AG08396 (cell line): ENCODE data around the gene PIK3R3.

Source experiments
- DNase-seq: peaks from one replicate; pipeline ENCODE4 v3.0.0; 2012; ENCODE audit warnings: low spot score, mixed read lengths

PIK3R3 gene

DNA sequence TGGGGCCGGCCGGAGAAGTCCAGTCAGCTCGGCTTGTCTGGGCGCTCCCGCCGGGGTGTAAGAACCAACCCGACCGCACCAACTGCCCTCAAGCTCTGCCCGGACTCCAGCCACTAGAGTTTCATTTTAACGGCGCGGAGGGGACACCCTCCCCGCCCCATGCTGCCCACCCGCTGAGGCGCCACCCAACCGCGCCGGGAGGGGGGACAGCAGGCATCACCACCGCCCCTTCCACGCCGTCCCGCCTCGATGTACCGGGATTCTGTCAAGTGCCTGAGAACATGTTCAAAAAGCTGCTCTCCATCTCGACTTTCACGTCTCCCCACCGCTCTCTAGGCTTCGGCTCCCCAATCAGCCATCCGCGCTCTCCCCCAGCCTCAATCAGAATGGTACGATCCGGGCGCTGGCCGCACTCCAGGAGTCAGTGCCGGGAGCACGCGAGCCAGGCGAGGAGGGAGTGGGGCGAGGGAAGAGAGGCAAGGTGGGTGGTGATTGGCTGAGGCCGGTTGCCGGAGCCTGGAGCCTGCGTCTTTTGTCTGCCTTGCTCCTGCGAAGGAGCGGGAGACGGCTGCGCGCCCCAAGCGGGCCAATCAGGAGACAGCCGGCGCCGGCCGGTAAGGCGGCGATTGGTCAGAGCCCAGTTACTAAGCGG, at the start of gene PIK3R3:
Gene PIK3R3, minus strand, starts transcription at position 101 of the 652 bp plus-strand sequence. CDS start 677 bp downstream, outside the sequence.
- DNase-seq: peak; percentile 98

DNA sequence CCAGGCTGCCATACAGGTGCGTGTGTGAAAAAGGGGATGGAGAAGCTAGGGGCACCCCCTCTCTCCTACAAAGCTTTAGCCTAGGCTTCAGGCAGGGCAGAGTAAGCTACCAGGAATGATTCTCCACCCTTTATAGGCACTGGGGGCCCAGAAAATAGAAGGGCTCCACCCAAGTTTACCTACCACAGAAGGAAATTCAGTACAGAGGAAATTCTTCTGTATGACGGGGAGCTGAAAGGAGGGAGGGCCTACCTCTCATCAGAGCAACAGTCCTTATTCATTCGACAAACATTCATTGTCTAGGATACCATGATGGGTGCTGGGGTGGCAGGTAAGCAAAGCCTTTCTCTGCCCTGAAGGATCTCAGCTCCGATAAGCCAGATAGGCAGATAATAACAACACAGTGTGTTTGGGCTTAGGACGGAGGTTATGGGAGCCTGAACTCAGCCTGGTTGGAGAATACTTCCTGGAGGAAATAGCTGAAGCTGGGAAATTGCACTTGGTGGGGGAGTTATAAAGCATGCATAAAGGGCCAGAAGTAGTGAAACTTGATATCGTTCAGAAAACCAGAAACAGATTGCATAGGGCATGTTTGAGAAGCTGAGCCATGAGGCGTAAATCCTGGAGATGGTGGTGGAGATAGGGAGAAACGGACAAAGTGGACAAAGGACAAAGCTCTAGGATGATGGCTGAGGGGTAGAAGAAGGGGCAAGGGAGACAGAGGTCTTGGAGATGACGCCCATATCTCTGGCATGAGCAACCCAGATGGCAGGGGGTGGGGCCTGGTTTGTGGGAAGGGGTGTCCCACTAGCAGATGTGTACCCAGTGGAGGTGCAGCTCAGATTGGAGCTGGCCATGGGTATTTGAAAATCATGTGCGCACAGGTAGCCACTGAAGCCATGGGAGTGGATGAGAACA, 49.2 kb upstream of the PIK3R3 start:
- no peak for DNase-seq

DNA sequence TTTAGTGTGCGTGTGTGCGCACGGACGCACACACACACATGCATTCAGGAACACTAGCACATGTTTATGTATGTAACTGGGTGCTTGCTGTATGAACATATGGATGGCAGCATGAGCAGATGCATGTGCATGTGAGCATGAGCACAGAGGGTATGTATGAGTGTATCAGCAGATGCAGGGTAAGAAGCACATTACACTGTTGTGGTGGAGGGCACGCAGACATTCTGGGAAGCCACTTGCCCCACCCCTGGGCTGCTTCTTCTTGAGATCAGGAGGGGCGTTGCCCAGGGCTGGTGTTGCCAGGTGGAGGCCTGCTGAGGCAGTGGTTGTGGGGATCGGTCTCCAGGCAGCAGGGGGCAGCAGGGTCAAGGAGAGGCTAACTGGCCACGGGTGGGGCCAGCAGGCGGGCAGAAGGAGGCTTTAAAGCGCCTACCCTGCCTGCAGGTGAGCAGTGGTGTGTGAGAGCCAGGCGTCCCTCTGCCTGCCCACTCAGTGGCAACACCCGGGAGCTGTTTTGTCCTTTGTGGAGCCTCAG, 47.7 kb upstream of the PIK3R3 start:
- DNase-seq: no peak

DNA sequence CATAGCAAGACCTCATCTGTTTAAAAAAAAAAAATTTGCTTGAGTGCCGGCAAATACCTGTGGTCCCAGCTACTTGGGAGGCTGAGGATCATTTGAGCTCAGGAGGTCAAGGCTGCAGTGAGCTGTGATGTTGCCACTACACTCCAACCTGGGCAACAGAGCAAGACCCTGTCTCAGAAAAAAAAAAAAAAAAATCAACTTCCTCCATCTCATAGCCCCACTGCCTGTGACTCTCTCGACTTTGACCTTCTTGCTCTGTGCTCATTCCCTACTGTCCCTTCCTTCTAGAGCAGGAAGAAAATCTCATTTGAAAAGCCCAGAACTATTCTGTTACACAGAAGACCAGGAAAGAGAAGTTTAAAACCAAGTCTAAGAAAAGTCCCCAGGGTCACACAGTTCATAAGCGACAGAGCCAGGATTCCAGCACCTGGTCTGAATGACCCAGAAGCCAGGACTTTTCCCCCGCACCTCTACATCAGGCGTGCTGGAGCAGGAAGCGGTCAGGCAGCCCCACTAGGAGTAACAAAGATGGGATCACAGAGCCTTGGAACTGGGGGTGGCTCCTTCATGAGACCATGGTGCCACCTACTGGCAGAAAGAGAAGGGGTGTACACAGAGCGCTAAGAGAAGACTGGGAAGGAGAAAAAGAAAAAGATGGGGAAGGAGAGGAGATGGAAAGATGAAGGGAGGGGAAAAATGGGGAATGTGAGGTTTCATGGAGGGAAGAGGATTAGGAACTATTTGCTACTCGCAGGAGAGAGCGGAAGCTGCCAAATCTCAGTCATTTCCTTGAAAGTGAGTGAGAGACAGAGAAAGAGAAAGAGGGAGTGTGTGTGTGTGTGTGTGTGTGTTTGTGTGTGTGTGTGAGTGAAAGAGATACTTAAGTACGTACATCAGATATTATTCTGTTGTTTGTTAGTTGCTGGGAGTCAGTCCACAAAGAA, 47.0 kb upstream of the PIK3R3 start:
- peak; percentile 88 for DNase-seq

DNA sequence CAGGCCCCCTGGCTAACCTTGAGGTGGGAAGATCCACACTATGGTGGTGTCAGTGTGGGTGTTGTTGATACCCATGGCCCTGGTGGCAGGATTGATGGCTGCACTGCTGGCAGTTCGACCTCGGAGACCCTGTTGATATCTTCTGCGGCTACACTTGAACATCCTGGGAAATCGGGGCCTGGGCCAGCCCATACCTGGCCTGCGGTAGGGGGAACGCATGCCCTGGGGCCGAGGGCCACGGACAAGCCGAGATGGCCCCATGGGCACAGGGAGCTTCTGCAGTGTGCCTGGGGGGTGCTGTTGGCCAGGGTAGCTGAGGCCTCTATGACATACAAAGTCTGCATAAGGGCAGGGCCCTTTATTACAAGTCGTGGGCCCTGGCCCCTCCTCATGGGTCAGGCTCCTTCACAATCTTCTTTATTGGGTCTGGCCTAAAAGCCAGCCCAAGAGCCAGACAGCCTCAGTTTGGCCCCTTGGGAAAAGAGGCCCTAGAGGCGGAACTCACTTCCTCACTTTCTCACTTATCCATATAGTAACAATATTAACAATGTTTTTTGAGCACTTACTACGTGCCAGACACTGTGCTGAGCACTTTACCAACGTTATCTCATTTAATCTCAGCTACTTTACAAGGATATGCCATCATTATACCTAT, 43.9 kb upstream of the PIK3R3 start, which contains the start of gene P3R3URF:
Gene P3R3URF, minus strand, starts transcription at position 278 of the 655 bp plus-strand sequence. Its CDS starts 17 bp downstream, at position 261.
- DNase-seq: no peak

DNA sequence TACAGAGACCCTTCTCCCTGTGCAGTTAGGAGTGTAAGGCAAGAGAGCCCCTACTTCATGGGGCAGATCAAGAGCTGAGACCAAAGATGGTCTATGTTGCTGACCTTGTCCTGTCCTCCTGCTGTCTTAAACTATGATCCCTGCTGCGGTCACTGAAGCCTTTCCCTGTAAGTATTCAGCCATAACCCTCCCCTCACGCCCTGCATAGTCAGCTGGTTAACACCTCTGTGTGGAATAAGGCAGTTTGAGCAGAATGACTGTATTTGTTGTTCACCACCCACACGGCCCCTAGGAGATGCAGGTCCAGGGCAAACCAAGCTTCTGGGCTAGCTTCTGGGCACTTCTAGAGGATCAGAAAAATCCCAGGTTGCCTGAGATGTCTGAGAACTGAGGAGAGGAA, 42.8 kb upstream of the PIK3R3 start:
- no peak for DNase-seq

DNA sequence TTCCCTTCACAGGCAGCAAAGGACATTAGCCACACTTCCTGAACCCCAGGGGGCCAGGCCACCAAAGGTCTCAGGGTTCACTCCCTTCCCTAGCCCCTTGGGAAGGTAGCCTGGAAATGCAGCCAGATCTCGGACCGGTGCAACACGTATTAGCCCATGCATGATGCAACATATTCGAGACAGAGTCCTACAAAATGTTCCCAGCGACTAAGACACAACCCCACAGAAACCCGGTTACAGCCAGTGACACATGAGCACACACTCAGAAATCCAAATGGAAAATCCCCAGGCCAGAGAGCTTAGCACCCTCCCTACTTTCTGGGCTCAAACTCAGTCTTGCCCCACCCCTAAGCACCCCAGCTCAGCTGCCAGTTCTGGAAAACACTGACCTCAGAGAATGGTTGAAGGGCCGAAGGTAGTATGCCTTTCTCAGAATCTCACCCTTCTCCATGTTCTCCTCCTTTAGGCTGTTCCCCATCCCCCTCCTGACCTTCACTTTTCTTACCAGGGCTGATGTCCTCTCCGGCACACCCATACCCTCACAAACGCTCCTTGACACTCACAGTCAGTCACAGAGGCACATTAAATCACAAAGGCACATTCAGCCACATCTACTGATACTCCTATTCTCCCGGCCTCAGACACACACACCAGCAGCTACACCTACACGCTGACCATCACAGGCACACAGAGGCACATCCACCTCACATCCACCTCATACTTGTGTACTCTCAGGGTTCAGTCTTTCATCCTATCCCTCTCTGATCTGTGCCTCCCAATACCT, 42.2 kb upstream of the PIK3R3 start, which contains the start of gene TSPAN1:
Gene TSPAN1, plus strand, starts transcription at position 640 of the 784 bp plus-strand sequence. CDS start 6,021 bp downstream, outside the sequence.
- DNase-seq: peak; percentile 38

DNA sequence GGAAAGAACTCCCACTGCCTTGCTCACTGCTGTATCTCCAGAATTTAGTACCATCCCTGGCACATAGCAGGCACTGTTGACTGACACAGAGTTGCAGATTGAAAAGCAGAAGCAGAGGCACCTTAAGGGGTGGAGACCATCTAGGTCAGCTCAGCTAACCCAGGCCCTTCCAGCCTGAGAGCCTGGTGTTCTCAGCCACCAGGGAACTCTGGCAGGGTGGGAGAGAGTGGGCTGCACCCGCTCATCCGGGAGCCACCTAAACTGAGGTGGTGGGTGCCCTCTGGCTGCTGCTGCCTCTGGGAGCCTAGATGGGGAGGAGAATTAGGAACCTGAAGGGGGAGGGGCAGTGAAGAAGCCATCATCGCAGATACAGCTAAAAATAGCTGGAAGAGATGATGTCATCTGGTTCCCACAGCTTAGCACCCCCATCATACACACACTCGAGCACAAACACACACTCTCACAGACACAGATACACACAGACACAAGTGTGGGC, 41.0 kb upstream of the PIK3R3 start:
- peak; percentile 57 for DNase-seq

DNA sequence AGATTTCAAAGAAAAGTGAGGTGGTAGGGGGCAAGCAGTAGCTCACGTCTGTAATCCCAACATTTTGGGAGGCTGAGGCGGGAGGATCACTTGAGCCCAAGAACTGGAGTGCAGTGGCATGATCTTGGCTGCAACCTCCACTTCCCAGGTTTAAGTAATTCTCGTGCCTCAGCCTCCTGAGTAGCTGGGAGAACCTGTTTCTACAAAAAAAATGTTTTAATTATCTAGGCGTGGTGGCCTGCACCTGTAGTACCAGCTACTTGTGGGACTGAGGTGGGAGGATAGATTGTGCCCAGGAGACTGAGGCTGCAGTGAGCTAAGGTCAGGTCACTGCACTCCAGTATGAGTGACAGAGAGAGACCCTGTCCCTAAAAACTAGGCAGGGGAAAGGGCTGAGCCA, 39.9 kb upstream of the PIK3R3 start:
- DNase-seq: no peak

DNA sequence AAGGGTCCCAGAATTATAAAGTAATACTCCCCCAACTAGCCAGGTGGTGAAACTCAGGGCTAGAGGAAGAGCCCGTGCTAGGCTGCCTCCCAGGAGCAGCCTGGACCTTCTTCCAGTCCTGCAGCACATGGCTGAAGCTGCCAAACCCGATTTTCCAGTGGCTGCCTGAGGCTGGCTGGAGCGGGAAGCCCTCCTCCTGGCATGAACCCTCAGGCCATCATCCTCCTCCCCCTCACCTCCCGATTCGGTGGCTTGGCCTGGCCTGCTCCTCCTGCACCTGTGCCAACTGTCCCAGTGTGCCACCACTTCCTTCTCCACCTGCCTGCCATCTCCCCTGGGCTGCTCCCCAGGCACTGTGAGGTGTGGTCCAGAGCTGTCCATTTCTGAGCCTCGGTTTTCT, 39.4 kb upstream of the PIK3R3 start:
- no peak for DNase-seq

DNA sequence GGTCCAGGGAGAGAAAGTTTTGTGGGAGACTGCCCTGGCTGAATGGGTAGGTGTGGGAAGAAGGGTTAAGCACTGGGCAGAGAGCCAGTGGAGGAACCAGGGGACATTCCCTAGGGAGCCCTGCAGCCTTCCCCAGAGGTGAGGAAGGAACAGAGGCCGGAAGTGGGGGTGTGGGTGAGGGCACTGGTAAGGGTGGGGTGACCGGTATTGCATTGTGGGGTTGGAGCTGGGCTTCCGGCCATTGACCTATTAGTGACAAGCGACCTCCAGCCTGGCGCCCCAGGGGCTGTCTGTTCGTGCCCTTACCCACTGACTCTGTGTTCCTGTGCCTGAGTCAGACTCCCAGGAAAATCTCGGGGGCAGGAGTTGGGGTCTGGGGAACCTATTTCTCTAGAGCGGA, 38.9 kb upstream of the PIK3R3 start:
- DNase-seq: no peak

DNA sequence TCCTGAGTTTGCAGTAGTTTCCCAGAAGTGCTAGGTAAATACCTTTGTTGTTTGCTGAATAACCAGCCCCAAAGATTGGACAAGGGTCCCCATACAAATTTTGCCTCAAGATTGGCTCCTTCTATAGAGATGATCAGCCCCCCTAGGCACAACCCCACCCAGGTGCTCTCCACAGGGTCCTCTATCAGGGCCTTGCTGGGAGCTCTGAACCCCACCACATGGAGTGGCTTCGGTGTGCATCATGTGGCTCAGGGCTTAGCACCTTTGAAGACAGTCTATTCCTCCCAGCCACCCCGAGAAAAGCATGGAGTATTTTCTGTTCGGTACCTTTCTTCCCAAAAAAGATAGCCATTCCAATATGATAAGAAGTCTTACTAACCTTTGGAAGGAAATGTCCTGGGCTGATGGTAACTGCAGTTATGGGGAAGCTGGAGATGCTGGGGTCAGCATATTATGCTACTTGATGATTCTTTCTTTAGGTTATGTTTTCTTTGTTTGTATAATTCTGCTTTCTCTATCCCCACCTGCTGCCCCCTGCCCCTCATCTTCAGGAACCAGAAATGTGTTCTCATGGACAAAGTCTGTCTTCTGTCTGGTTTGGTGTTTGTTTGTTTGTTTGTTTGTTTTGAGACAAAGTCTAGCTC, 37.5 kb upstream of the PIK3R3 start:
- no peak for DNase-seq

DNA sequence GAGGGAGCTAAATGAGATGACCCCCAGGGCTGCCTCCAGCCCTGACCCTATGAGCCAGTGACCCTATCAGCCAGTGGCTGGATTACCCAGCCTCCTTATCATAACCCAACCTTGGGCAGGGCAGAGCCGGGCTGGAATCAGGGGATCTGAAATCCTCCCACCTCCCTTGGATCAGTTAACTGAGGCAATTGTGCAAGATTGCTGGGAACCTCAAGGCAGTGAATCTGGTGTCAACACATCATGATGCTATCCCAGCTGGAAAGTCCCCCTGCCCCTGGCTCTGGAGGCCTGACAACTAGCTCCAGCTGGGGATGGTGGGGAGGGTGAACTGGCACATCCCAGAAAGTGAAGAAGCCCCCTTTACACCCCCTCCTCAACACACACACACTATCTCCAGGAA, 36.0 kb upstream of the PIK3R3 start:
- no peak for DNase-seq

DNA sequence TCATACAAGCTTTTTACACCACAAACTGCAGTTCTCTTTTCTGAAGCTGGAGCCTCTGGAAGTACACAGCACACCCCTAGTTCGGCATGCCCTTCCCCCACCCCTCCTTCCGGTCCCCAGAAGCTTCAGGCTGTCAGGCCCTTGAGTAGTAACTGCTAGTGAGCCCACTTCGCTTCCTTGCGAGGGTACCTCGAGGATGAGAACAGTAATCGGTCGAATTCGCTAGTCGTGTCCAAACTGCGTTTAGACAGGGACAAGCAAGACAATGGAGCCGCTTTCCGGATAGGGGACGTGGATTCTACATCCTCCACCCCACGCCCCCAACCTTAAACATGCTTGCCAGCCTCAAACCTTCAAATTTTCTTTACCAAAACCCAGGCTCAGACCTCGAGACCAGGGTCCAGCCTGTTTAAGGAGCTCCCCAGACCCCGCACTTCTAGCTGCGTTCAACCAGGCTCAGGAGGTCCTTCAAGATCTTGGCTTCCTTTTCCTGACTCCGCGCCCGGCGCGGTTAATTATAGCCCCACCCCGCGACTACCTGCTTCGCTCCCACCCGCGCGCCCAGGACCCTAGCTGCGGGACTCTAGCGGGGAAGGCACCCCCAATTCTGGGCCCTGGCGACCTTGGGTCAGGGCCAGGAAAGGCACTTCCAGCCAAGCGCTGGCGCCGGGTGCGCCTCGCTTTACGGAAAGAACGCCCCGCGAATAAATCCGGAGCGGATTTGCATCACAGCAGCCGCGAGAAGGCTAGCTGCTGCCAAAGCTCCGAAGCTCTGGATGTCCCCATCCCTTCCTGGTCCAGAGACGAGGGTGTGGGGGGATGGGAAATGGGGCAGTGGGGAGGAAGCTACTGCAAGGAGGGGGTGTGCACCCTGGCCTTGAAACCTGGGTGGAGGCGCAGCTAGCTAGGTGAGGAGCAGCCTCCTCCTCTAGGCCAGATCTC, 34.4 kb upstream of the PIK3R3 start:
- DNase-seq: no peak

DNA sequence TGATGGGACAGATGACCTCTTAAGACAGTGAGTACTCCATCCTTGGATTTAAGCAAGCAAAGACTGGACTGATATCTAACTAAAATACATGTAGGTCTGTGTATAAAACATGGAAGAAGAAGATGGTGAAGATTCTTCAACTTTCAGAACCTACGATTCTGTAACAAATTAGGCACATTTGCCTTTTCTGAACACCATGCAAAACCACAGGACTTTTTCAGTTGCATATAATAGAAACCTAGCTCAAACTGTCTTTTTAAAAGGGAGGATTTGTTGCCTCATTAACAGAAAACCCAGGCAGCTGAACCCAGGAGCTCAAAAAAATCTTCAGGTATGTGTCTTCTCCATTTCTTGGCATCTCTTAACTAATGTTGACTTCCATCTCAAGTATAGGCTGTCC, 27.8 kb upstream of the PIK3R3 start:
- DNase-seq: no peak

DNA sequence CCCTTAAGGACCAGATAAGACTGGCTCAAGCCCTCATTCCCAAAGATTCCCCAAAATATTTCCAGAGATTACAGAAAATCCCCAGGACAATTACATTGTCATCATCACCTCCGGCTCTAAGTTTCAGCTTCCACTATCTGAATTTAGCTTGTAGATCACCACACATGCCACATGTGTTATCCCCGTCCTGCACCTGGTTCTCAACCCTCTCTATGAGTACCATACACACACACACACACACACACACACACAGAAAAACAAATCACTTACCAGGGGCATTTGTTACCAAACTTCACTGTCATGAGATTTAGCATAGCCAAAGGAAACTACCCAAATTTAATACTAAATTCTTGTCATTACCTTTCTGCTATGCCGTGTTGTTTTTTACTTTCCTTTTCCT, 27.1 kb upstream of the PIK3R3 start:
- no peak for DNase-seq

DNA sequence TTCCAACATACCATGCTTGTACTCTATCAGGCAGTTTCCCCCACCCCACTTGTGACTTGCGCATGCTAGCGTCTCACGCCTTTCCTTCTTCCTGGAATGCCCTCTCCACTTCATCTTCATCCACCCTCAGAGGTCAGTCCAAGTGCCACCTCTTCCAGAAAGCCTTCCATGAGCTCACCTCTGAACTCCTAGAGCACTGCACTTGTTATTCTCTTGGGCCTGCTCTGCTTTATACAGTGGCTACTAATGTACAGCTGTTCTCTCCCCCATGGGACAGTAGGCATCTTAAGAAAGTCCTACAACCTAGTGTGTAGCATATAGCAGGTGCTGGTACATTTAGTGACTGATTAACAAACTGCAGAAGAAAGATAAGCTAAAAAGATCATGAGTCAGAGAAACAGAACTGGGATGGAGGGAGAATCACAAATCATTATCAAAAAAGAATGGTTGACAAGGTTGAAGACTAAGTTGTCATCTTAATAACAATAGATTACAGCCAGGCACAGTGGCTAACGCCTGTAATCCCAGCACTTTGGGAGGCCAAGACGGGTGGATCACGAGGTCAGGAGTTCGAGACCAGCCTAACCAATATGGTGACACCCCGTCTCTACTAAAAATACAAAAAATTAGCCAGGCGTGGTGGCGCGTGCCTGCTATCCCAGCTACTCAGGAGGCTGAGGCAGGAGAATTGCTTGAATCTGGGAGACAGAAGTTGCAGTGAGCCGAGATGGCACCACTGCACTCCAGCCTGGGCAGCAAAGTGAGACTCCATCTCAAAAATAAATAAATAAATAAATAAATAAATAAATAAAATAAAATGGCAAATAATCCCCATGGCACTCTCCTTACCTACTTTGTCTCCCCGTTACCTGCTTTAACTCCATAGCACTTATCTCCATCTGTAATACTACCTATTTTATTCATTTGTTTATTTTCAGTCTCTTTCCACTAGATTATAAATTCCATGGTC, 26.2 kb upstream of the PIK3R3 start:
- DNase-seq: no peak
